Measurements from ENCODE around the gene FXYD2.

FXYD2 gene

GRCh38 chr11:117795638-117796455, 28.7 kb downstream of the FXYD2 start:
- no peak for DNase-seq

- no peak for DNase-seq
These were observed 29.5 kb downstream of the FXYD2 start for GRCh38 chr11:117794772-117795629.

- no peak for DNase-seq
These were observed 30.4 kb downstream of the FXYD2 start for GRCh38 chr11:117794135-117794534.

- no peak for DNase-seq
These were observed 31.0 kb downstream of the FXYD2 start for GRCh38 chr11:117793583-117793982.

GRCh38 chr11:117792992-117793391, 31.6 kb downstream of the FXYD2 start:
- no peak for DNase-seq

- DNase-seq, result no peak
These were observed 32.3 kb downstream of the FXYD2 start for GRCh38 chr11:117792241-117792640.

GRCh38 chr11:117790279-117790678, 34.3 kb downstream of the FXYD2 start:
- no peak for DNase-seq

- DNase-seq, result no peak
These were observed 35.3 kb downstream of the FXYD2 start for GRCh38 chr11:117789241-117789640.

GRCh38 chr11:117786135-117786870, 38.2 kb downstream of the FXYD2 start:
- DNase-seq, result no peak

- no peak for DNase-seq
These were observed 42.4 kb downstream of the FXYD2 start for GRCh38 chr11:117782101-117782500.

GRCh38 chr11:117781627-117782026, 42.9 kb downstream of the FXYD2 start:
- no peak for DNase-seq

- DNase-seq, result no peak
These were observed 44.1 kb downstream of the FXYD2 start for GRCh38 chr11:117780456-117780855.

GRCh38 chr11:117774553-117774952, 50.0 kb downstream of the FXYD2 start:
- DNase-seq, result no peak

- no peak for DNase-seq
These were observed 52.2 kb downstream of the FXYD2 start for GRCh38 chr11:117772360-117772759.

GRCh38 chr11:117771841-117772240, 52.7 kb downstream of the FXYD2 start:
- no peak for DNase-seq

- no peak for DNase-seq
These were observed 53.3 kb downstream of the FXYD2 start for GRCh38 chr11:117771197-117771596.

GRCh38 chr11:117770061-117770460, 54.5 kb downstream of the FXYD2 start:
- DNase-seq, result no peak

Measured in cerebellar nuclear complex (tissue), 1 donor.